ENCODE measurements around the gene NSMF. TPM values are rescaled to one million over a fixed set of nuclear protein-coding genes. Genes with fewer than 3 reads are reported as not detected.

NSMF gene
- total RNA-seq (10 to 100 TPM; 29.5 to 31.4 TPM), polyA plus RNA-seq (ENCODE audit: insufficient read length in 6 of 6) (10 to 100 TPM; 31.7 to 46.5 (median 37.4) TPM)
- long read RNA-seq, donor 1, partial matches to known transcripts = 20 of 27 reads
- long read RNA-seq, donor 1, other reads (novel, unspliced or antisense) = 0 of 27 reads
- long read RNA-seq, donor 2, partial matches to known transcripts = 5 of 10 reads
- long read RNA-seq, donor 2, other reads (novel, unspliced or antisense) = 0 of 10 reads
- long read RNA-seq, donor 3, transcript NSMF-201 (15 exons, 2,981 nt) = major isoform, 5 of 7 reads
- long read RNA-seq, donor 3, partial matches to known transcripts = 0 of 7 reads
- long read RNA-seq, donor 3, other reads (novel, unspliced or antisense) = 0 of 7 reads
- long read RNA-seq, donor 4, partial matches to known transcripts = 3 of 5 reads
- long read RNA-seq, donor 4, other reads (novel, unspliced or antisense) = 2 of 5 reads
- long read RNA-seq, donor 5, partial matches to known transcripts = 22 of 22 reads
- long read RNA-seq, donor 5, other reads (novel, unspliced or antisense) = 0 of 22 reads
- long read RNA-seq, donor 6, partial matches to known transcripts = 0 of 4 reads
- long read RNA-seq, donor 6, other reads (novel, unspliced or antisense) = 0 of 4 reads
- long read RNA-seq, donor 7, partial matches to known transcripts = 5 of 8 reads
- long read RNA-seq, donor 7, other reads (novel, unspliced or antisense) = 0 of 8 reads
- long read RNA-seq, donor 8, partial matches to known transcripts = 26 of 33 reads
- long read RNA-seq, donor 8, other reads (novel, unspliced or antisense) = 0 of 33 reads
- long read RNA-seq, donor 9 = 0 reads
- long read RNA-seq, donor 10 = 0 reads
- long read RNA-seq, donor 11, transcript NSMF-205 (14 exons, 3,571 nt) = minor isoform, 16 of 179 reads
- long read RNA-seq, donor 11, transcript NSMF-201 (15 exons, 2,981 nt) = major isoform, 30 of 179 reads
- long read RNA-seq, donor 11, partial matches to known transcripts = 108 of 179 reads
- long read RNA-seq, donor 11, other reads (novel, unspliced or antisense) = 25 of 179 reads
- long read RNA-seq, donor 12, partial matches to known transcripts = 28 of 31 reads
- long read RNA-seq, donor 12, other reads (novel, unspliced or antisense) = 0 of 31 reads

- peak; percentile 89 for ATAC-seq
- Histone ChIP-seq H3K27me3 (peaks cover 0 to 27% of the 10 kb centered on the region in 2 donors), H3K27ac (peak within 1 kb of the TSS; percentile 49 to 69), H3K4me3 (peak within 1 kb of the TSS; percentile 52 to 65), H3K9me3 (no peaks in the 10 kb centered on the region), H3K4me1 (peaks cover 11 to 39% of the 10 kb centered on the region in 2 donors), H3K36me3 (peaks cover 0 to 7% of the 10 kb centered on the region in 2 donors)
- intact Hi-C loops (cut with DNase I) = no loop called here
- DNase-seq = peak; percentile 91 to 98 (median 96)
- TF ChIP-seq CTCF (IDR thresholded peaks at IDR 0.05) = no peak
Measured at GRCh38 chr9:137459152-137459600, at the start of gene NSMF. Gene NSMF, minus strand, starts transcription at chr9:137459334. Its CDS starts 232 bp downstream, at chr9:137459102.

- intact Hi-C loops (cut with DNase I) = no loop called here
- peaks cover 0 to 2% of the 10 kb centered on the region in 2 donors for H3K9me3 ChIP-seq
- H3K4me3 ChIP-seq = no peak overlapping the region
- H3K36me3 ChIP-seq = no peaks in the 10 kb centered on the region
- TF ChIP-seq CTCF (IDR thresholded peaks at IDR 0.05) = no peak
- DNase-seq (peak in 2 of 4 donors; percentile 20 to 55), ATAC-seq (no peak)
- no peaks in the 10 kb centered on the region for H3K4me1 ChIP-seq
- H3K27me3 ChIP-seq = no peaks in the 10 kb centered on the region
- H3K27ac ChIP-seq = no peak overlapping the region
Measured at GRCh38 chr9:137506702-137507171, 47.6 kb upstream of the NSMF start.

GRCh38 chr9:137506274-137506673 lies 47.1 kb upstream of the NSMF start:
- ATAC-seq = no peak

GRCh38 chr9:137505421-137506140 lies 46.4 kb upstream of the NSMF start:
- intact Hi-C loops (cut with DNase I) = no loop called here
- peak in 1 of 4 donors; percentile 70 for DNase-seq
- no peak for ATAC-seq

More at GRCh38 chr9:137506274-137506673, 47.1 kb upstream of the NSMF start:
- H3K27me3 ChIP-seq = no peaks in the 10 kb centered on the region
- DNase-seq = peak in 1 of 4 donors; percentile 59
- intact Hi-C loops (cut with DNase I) = no loop called here
- no peak overlapping the region for H3K4me3 ChIP-seq
- H3K4me1 ChIP-seq = no peaks in the 10 kb centered on the region
- no peak for TF ChIP-seq CTCF (IDR thresholded peaks at IDR 0.05)
- peaks cover 0 to 2% of the 10 kb centered on the region in 2 donors for H3K9me3 ChIP-seq
- H3K27ac ChIP-seq = no peak overlapping the region
- H3K36me3 ChIP-seq = no peaks in the 10 kb centered on the region

More at GRCh38 chr9:137505421-137506140, 46.4 kb upstream of the NSMF start:
- H3K27ac ChIP-seq = no peak overlapping the region
- TF ChIP-seq CTCF (IDR thresholded peaks at IDR 0.05) = no peak
- H3K4me3 ChIP-seq = no peak overlapping the region
- no peaks in the 10 kb centered on the region for H3K27me3 ChIP-seq
- no peaks in the 10 kb centered on the region for H3K36me3 ChIP-seq
- peaks cover 0 to 2% of the 10 kb centered on the region in 2 donors for H3K9me3 ChIP-seq
- H3K4me1 ChIP-seq = no peaks in the 10 kb centered on the region
